LNCaP clone FGC (cell line): ENCODE results near the gene ZC3H7A.

ENCODE experiments used
- DNase-seq: peaks from one replicate; pipeline ENCODE4 v3.0.0-alpha.2; 2011; ENCODE audit warnings: low read depth
- H3K4me3 ChIP-seq: 2 replicates; pipeline ENCODE4 v1.5.1; 2011; ENCODE audit warnings: mild to moderate bottlenecking, low read depth, low read length, control low read depth
- CTCF ChIP-seq: IDR thresholded peaks from 2 replicates; pipeline ENCODE4 v1.5.1; 2012; ENCODE audit warnings: mild to moderate bottlenecking; ENCODE audit not compliant: control insufficient read depth, insufficient read depth; ENCODE audit errors: extremely low read depth

ZC3H7A gene

GRCh38 chr16:11799509-11800381 is 2.7 kb upstream of the ZC3H7A start:
- DNase-seq: no peak
- no peak for TF ChIP-seq CTCF
- H3K4me3 ChIP-seq: no peak overlapping the region

GRCh38 chr16:11799017-11799381 is 1.9 kb upstream of the ZC3H7A start:
- no peak for TF ChIP-seq CTCF
- no peak overlapping the region; the same call in 1 of the 2 replicates for H3K4me3 ChIP-seq
- no peak for DNase-seq

GRCh38 chr16:11797957-11798299 is 870 bp upstream of the ZC3H7A start:
- DNase-seq: no peak
- H3K4me3 ChIP-seq: peak overlapping the region; percentile 77
- TF ChIP-seq CTCF: no peak

GRCh38 chr16:11796227-11797165 is 562 bp downstream of the ZC3H7A start:
- peak overlapping the region; percentile 91 for H3K4me3 ChIP-seq
- DNase-seq: no peak
- no peak for TF ChIP-seq CTCF

- TF ChIP-seq CTCF: no peak
- peak overlapping the region; percentile 91 for H3K4me3 ChIP-seq
- no peak for DNase-seq
Observed at GRCh38 chr16:11795887-11796226, 1.2 kb downstream of the ZC3H7A start.

GRCh38 chr16:11794996-11795886 is 1.8 kb downstream of the ZC3H7A start:
- no peak for DNase-seq
- H3K4me3 ChIP-seq: peak overlapping the region; percentile 91
- TF ChIP-seq CTCF: no peak
